Measurements from ENCODE around the gene ATP2A2.

ATP2A2 gene

DNA sequence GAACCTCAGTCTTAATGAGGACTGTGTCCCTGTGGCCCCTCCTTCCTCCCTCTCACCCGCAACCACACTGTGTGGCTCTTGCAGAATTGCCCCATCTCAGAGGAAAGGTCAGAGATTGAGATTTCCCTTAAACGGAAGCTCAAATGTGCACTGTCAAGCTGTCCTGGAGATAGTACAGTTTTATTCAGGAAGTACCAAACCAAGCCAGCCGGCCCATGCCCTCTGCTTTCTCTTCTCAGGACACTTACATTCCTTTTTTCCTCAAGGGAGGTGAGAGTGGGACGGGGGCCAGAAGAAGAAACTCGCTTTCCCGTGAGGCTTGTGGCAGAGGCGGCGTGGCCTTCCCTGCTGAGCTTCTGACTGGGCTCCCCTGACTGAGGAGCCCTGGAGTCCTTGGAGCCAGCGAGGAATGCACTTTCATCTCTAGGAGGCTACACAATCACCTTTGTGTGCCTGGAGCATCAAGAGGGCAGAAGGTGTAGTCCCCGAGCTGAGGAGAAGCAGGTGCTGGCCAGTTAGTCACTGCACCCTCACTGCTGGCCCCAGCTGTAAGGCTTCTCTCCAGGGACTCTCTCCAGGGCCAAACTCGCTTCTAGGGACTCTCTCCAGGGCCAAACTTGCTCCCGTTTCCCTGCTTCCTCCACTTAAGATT lies 24.1 kb upstream of the ATP2A2 start:
- TF ChIP-seq, protein P1, sequence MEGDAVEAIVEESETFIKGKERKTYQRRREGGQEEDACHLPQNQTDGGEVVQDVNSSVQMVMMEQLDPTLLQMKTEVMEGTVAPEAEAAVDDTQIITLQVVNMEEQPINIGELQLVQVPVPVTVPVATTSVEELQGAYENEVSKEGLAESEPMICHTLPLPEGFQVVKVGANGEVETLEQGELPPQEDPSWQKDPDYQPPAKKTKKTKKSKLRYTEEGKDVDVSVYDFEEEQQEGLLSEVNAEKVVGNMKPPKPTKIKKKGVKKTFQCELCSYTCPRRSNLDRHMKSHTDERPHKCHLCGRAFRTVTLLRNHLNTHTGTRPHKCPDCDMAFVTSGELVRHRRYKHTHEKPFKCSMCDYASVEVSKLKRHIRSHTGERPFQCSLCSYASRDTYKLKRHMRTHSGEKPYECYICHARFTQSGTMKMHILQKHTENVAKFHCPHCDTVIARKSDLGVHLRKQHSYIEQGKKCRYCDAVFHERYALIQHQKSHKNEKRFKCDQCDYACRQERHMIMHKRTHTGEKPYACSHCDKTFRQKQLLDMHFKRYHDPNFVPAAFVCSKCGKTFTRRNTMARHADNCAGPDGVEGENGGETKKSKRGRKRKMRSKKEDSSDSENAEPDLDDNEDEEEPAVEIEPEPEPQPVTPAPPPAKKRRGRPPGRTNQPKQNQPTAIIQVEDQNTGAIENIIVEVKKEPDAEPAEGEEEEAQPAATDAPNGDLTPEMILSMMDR (IDR thresholded peaks at IDR 0.05; ENCODE audit: control extremely low read depth, extremely low read depth, low read depth, missing control alignments): no peak
- DNase-seq (ENCODE audit: extremely low spot score): no peak
- ChIA-PET POLR2A (no interaction called here), CTCF (no interaction called here)

GRCh38 chr12:110258466-110258865 lies 22.6 kb upstream of the ATP2A2 start:
- TF ChIP-seq, protein P1 (IDR thresholded peaks at IDR 0.05; ENCODE audit: control extremely low read depth, extremely low read depth, low read depth, missing control alignments): no peak
- DNase-seq (ENCODE audit: extremely low spot score): no peak
- ChIA-PET CTCF (interaction anchor here (1.5 kb wide), 1 partner anchor 17 kb away, joined by 3 read pairs; no protein-coding TSS in a partner anchor), POLR2A (no interaction called here)

GRCh38 chr12:110262442-110263388 lies 18.3 kb upstream of the ATP2A2 start:
- ChIA-PET POLR2A (no interaction called here), CTCF (interaction anchor here (1.2 kb wide), 1 partner anchor 9 kb away, joined by 3 read pairs; no protein-coding TSS in a partner anchor)
- no peak for DNase-seq (ENCODE audit: extremely low spot score)
- TF ChIP-seq, protein P1 (IDR thresholded peaks at IDR 0.05; ENCODE audit: control extremely low read depth, extremely low read depth, low read depth, missing control alignments): no peak

- DNase-seq (ENCODE audit: extremely low spot score): no peak
- TF ChIP-seq, protein P1 (IDR thresholded peaks at IDR 0.05; ENCODE audit: control extremely low read depth, extremely low read depth, low read depth, missing control alignments): no peak
- ChIA-PET POLR2A (no interaction called here), CTCF (no interaction called here)
These were observed 14.6 kb upstream of the ATP2A2 start for GRCh38 chr12:110266381-110266960.

GRCh38 chr12:110266980-110267620 lies 13.9 kb upstream of the ATP2A2 start:
- ChIA-PET POLR2A (no interaction called here), CTCF (no interaction called here)
- TF ChIP-seq, protein P1 (IDR thresholded peaks at IDR 0.05; ENCODE audit: control extremely low read depth, extremely low read depth, low read depth, missing control alignments): no peak
- DNase-seq (ENCODE audit: extremely low spot score): no peak

DNA sequence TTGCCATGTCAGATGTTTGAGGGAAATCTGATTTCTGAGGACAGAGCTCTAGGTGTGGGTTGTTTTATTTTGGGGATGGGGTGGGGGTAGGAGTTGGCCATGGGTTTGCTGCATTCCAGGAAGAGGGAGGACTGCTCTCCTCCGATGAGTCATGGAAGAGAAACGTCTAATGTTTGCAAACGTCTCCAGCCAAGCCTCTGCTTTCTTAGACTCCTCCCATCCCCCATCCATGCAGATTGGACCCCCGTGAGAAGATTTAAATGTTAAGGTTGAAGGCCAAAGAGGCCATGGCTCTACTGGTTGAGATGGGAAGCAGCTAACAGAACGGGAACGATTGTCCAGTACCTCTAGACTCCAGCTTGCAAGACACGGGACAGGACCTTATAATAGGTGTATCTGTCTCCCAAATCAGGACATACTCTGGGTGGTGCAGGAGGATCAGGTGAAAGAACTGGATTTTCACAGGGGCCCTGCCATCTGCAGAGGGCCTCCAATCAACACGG lies 11.4 kb upstream of the ATP2A2 start:
- CTCF ChIA-PET: interaction anchor here (1.3 kb wide), 1 partner anchor 11 kb away, joined by 4 read pairs; the partner anchor contains the start of gene ATP2A2
- TF ChIP-seq, protein P1 (IDR thresholded peaks at IDR 0.05; ENCODE audit: control extremely low read depth, extremely low read depth, low read depth, missing control alignments): no peak
- DNase-seq (ENCODE audit: extremely low spot score): no peak
- POLR2A ChIA-PET: no interaction called here
